ENCODE measurements around the gene HAO2.
"Not testable (repeated sequence)": the region's sequence is repeated elsewhere in the genome, so short reads cannot be mapped to it uniquely, and the experiment has no call there.

HAO2 gene

GRCh38 chr1:119368554-119368953 is at the start of gene HAO2:
TSS of gene HAO2 (plus strand) at chr1:119368785. CDS start at chr1:119381086, 12,301 bp downstream.
- DNase-seq (ENCODE audit: low read depth): no peak

DNA sequence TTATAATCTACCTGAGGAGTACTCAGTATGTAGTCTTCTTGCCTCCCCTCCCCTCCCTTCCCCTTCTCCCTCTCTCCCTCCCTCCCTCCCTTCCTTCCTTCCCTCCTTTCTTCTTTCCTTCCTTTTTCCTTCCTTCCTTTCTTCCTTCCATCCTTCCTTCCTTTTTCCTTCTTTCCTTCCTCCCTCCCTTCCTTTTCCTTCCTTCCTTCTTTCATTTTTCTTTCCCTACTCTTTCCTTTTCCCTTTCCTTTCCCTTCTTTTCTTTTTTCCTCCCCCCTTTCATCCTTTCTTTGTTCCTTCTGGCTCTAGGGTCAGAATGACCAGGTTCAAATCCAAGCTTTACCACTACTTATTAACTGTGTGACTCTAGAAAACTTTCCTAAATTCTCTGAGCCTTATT is 48.5 kb upstream of the HAO2 start:
- DNase-seq (ENCODE audit: low read depth): no peak

GRCh38 chr1:119321666-119322419 is 46.7 kb upstream of the HAO2 start:
- no peak for DNase-seq (ENCODE audit: low read depth)

GRCh38 chr1:119323216-119323982 is 45.2 kb upstream of the HAO2 start:
- DNase-seq (ENCODE audit: low read depth): no peak

DNA sequence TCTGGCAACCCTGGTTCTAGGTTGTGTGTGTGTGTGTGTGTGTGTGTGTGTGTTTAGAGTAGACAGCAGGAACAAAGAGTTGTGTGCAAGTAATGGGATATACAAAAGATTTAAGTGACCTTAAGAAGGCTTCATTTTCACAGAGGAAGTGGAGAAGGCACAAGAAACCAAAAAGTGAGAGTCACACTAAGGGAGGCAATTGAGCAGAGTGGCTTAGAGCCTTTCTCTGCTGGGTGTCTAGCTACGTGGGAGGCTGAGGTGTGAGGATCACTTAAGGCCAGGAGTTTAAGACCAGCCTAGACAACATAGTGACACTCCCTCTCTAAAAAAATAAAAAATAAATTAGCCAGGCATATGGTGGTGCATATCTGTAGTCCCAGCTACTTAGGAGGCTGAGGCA is 44.4 kb upstream of the HAO2 start:
- DNase-seq (ENCODE audit: low read depth): no peak

GRCh38 chr1:119326251-119326650 is 42.3 kb upstream of the HAO2 start:
- DNase-seq (ENCODE audit: low read depth): no peak

DNA sequence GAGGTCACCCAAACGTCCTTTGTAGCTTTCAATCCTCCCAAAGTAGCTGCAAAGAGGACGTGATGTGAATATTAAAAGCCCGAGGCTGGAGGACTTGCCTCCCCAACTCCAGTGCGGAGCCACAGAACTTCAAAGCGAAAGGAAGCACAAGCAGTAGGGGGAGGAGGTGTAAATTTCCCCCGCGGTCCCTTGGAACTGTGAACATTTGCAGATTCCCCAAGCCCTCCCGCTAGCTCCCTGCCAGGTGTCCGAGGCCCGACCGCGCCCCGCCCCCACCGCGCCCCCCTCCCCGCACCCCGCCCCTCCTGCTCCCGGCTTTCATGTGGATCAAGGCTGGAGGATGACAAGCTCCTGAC is 41.5 kb upstream of the HAO2 start:
- DNase-seq (ENCODE audit: low read depth): no peak

- DNase-seq (ENCODE audit: low read depth): no peak
Observed at GRCh38 chr1:119327450-119328155, 41.0 kb upstream of the HAO2 start.

- DNase-seq (ENCODE audit: low read depth): no peak
Observed at GRCh38 chr1:119329541-119330461, 38.8 kb upstream of the HAO2 start.

GRCh38 chr1:119330466-119331189 is 38.0 kb upstream of the HAO2 start:
- no peak for DNase-seq (ENCODE audit: low read depth)

DNA sequence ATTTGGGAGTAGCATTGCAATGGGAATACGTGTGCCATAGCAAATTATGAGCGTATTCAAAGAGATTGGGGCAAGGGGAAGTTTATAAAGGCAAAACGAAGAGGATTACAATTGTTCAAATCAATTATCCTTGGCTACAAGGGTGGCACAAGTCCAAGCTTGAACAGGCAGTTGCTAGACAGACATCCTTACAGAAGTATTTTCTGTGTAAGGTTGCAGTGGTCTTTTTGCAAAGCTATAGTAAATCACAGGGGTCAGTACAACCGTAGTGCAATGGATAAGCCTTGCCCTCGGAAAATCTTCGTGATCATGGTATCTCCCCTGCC is 37.4 kb upstream of the HAO2 start:
- DNase-seq (ENCODE audit: low read depth): no peak

DNA sequence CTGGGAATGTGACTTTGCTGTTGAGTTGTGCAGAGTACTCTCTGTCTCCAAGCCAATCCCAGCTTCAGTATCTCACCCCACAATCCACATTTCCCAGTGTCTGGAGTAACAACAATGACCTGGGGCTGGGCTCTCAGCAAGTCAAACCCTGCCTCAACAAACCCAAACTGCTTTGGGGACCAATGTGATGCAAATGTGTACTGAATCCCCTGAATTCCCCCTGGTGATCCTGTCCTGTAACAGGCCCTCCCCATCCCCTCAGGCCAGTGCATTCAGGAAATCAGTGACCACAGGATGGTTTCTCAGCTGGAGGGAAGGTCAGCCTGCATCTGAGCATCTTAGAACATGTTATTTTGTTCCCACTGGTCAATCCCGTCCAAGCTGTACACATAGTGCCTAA is 36.7 kb upstream of the HAO2 start:
- no peak for DNase-seq (ENCODE audit: low read depth)

DNA sequence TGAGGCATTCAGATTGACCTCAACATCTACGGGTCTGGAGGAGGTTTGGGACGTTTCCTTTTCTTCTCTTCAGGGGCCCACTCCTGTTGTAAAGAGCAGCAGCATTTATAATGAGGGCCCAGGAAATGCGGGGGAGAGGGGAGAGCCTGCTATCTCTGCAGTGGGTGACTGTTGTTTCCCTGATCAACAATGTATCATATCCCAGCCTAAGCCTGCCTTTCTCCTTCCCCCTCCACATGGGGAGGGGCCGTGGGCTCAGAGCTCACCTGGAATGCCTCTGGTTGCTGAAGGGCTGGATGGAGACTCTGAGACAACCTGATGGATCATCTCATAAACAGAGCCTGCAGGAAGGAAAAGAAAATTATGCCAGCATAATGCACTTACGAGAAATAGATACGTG is 36.0 kb upstream of the HAO2 start:
- DNase-seq (ENCODE audit: low read depth): no peak

- no peak for DNase-seq (ENCODE audit: low read depth)
Observed at GRCh38 chr1:119333163-119333896, 35.3 kb upstream of the HAO2 start.

DNA sequence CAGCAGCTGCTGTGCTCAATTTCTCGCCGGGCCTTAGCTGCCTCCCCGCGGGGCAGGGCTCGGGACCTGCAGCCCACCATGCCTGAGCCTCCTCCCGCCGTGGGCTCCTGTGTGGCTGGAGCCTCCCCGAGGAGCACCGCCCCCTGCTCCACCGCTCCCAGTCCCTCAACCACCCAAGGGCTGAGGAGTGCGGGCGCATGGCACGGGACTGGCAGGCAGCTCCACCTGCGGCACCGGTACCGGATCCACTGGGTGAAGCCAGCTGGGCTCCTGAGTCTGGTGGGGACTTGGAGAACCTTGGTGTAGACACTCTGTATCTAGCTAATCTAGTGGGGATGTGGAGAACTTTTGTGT is 34.7 kb upstream of the HAO2 start:
- not testable (repeated sequence) for DNase-seq (ENCODE audit: low read depth)

DNA sequence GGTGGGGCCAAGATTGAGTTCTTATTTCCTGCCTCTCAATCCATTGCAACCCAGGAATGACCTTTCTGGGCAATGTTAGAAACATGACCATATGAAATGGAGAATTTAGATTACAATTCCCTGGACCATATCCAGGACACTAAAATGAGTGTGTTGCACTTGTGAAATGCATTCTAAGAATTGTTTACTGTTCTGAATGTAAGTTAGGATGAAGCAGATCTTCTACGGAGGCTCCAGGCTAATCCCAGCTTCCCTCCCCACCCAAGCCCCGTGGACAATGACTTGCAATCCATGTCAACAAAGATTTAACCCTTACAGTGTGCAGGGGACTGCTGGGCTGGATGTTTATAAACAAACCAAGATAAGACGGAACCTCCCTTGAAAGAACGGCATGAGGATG is 31.7 kb upstream of the HAO2 start:
- no peak for DNase-seq (ENCODE audit: low read depth)

GRCh38 chr1:119338004-119338403 is 30.6 kb upstream of the HAO2 start:
- DNase-seq (ENCODE audit: low read depth): no peak

DNA sequence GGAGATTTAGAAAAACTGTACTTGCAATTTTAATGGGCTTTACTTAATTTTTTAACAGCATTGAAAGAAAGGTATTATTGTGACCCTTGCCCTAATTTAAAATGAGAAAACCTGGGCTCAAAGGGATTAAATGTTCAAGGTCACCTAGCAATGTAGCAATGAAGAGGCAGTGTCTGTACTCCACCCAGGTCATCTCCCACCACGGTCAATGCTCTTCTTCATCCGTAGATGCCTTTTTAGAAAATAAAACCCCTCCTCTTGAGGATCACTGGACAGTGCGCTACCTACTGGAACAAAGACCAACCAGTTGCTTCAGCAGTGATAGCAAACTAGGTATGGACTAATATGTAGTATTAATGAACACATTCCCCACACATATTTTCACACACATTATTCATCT is 29.8 kb upstream of the HAO2 start:
- no peak for DNase-seq (ENCODE audit: low read depth)

GRCh38 chr1:119340861-119341261 is 27.7 kb upstream of the HAO2 start:
- DNase-seq (ENCODE audit: low read depth): no peak

GRCh38 chr1:119341372-119341947 is 27.1 kb upstream of the HAO2 start:
- DNase-seq (ENCODE audit: low read depth): no peak

Data from stimulated activated CD8-positive, alpha-beta memory T cell treated with anti-CD3 and anti-CD28 coated beads, Interleukin-12 subunit alpha, Interleukin-12 subunit beta, amount 100 ng/mL, for 1 hour (primary cell).